PC-9 (cell line): ENCODE results near the gene ELP4. TPM values are rescaled to one million over a fixed set of nuclear protein-coding genes. Genes with fewer than 3 reads are reported as not detected.

Experiments
- BruUV-seq: library from RNA; stranded (reverse); fragments of 400-500 nt; replicated peaks from 2 replicates; lab custom pipeline; 2021; lab: Mats Ljungman, UMichigan
- CTCF ChIA-PET: fragments of 300-600 bp; sonication (Branson Sonifier 250); formaldehyde crosslinking; loops from one replicate; lab custom pipeline; 2022; ENCODE audit warnings: antibody characterized with exemption; lab: Charles Lee
- POLR2A ChIA-PET: fragments of 300-600 bp; sonication (Branson Sonifier 250); formaldehyde crosslinking; loops from one replicate; lab custom pipeline; 2022; ENCODE audit warnings: antibody characterized with exemption; ENCODE audit not compliant: unreplicated experiment; lab: Charles Lee
- DNase-seq, 2 experiments: peaks; one replicate each; pipeline versions ENCODE4 v3.0.0 to v3.0.0-alpha.2; 2015 to 2022; ENCODE audit warnings: mixed read lengths in 1 of 2
- H2AFZ ChIP-seq: fragments of 200-600 bp; sonication (generic); 2 replicates; pipeline ENCODE4 v1.8.1; 2017; ENCODE audit warnings: antibody characterized with exemption
- H3F3A ChIP-seq: fragments of 200-600 bp; sonication (generic); 2 replicates; pipeline ENCODE4 v1.8.1; 2017; ENCODE audit warnings: antibody characterized with exemption, mild to moderate bottlenecking, low read depth; ENCODE audit not compliant: insufficient read depth
- H3K27ac ChIP-seq: fragments of 200-600 bp; sonication (generic); 2 replicates; pipeline ENCODE4 v1.6.1; 2016; ENCODE audit warnings: mixed run types
- H3K27me3 ChIP-seq: fragments of 200-600 bp; sonication (generic); 2 replicates; pipeline ENCODE4 v1.6.1; 2016; ENCODE audit warnings: low read depth, mixed run types; ENCODE audit not compliant: insufficient read depth
- H3K36me3 ChIP-seq: fragments of 200-600 bp; sonication (generic); 2 replicates; pipeline ENCODE4 v1.6.1; 2016; ENCODE audit warnings: low read depth, mixed run types
- H3K4me1 ChIP-seq: fragments of 200-600 bp; sonication (generic); replicated peaks from 2 replicates; pipeline ENCODE4 v1.6.1; 2016; ENCODE audit warnings: mixed run types; ENCODE audit not compliant: insufficient read depth
- H3K4me2 ChIP-seq: fragments of 200-600 bp; sonication (generic); 2 replicates; pipeline ENCODE4 v1.6.1; 2017; ENCODE audit warnings: mixed run types
- H3K4me3 ChIP-seq: fragments of 200-600 bp; sonication (generic); 2 replicates; pipeline ENCODE4 v1.6.1; 2016; ENCODE audit warnings: mixed run types
- H3K79me2 ChIP-seq: fragments of 200-600 bp; sonication (generic); 2 replicates; pipeline ENCODE4 v1.6.1; 2017; ENCODE audit warnings: low read depth, mixed run types
- H3K9me2 ChIP-seq: fragments of 200-600 bp; sonication (generic); 2 replicates; pipeline ENCODE4 v1.8.1; 2017; ENCODE audit warnings: mild to moderate bottlenecking; ENCODE audit not compliant: insufficient read depth
- H3K9me3 ChIP-seq: fragments of 200-600 bp; sonication (generic); 2 replicates; pipeline ENCODE4 v1.8.1; 2016; ENCODE audit warnings: low read depth; ENCODE audit not compliant: insufficient read depth
- H4K20me1 ChIP-seq: fragments of 200-600 bp; sonication (generic); 2 replicates; pipeline ENCODE4 v1.8.1; 2017; ENCODE audit not compliant: insufficient read depth
- CTCF ChIP-seq: fragments of 200-600 bp; sonication (generic); conservative IDR thresholded peaks from 2 replicates; pipeline ENCODE4 v1.6.1; 2017; ENCODE audit warnings: mixed run types, antibody characterized with exemption, mild to moderate bottlenecking, moderate library complexity
- EZH2 ChIP-seq: fragments of 200-600 bp; sonication (generic); IDR thresholded peaks from 2 replicates; pipeline ENCODE4 v1.8.0; 2017; ENCODE audit warnings: antibody characterized with exemption, low read depth
- intact Hi-C: fragments of 100-400 bp; cut with micrococcal nuclease; formaldehyde crosslinking; loops from one replicate; pipeline ENCODE4 v1.10.0; 2022; ENCODE audit not compliant: unreplicated experiment
- total RNA-seq: library from RNA; stranded (reverse); gene quantifications from 2 replicates; pipeline ENCODE4 v1.2.3, GENCODE V29; 2021

Gene ELP4
- total RNA-seq, 1 experiment from 2014 or later: 20.5 TPM

- no peak overlapping the region for H2AFZ ChIP-seq
- no peaks in the 10 kb centered on the region for H3K27me3 ChIP-seq
- H3K36me3 ChIP-seq: no peaks in the 10 kb centered on the region
- BruUV-seq: no TSS peak
- POLR2A ChIA-PET: no interaction called here
- H4K20me1 ChIP-seq: no peaks in the 10 kb centered on the region
- H3K27ac ChIP-seq: no peak overlapping the region
- CTCF ChIA-PET: no interaction called here
- no peak overlapping the region for H3K4me3 ChIP-seq
- H3F3A ChIP-seq: no peaks in the 10 kb centered on the region; the same call in 1 of the 2 replicates
- H3K4me1 ChIP-seq: no peaks in the 10 kb centered on the region
- no peaks in the 10 kb centered on the region for H3K9me3 ChIP-seq
- no peaks in the 10 kb centered on the region for H3K9me2 ChIP-seq
- TF ChIP-seq CTCF: no peak
- TF ChIP-seq EZH2: no peak
- no peak overlapping the region for H3K4me2 ChIP-seq
- no peak for DNase-seq
- intact Hi-C loops: no loop called here
- no peaks in the 10 kb centered on the region for H3K79me2 ChIP-seq
Measured at GRCh38 chr11:31535479-31535878, 25.9 kb downstream of the ELP4 start.

- TF ChIP-seq CTCF (no peak), EZH2 (no peak)
- no peak overlapping the region for H3K27ac ChIP-seq
- H2AFZ ChIP-seq: no peak overlapping the region
- no peaks in the 10 kb centered on the region for H3K36me3 ChIP-seq
- no peaks in the 10 kb centered on the region for H3K27me3 ChIP-seq
- H3F3A ChIP-seq: no peaks in the 10 kb centered on the region
- no peaks in the 10 kb centered on the region for H3K9me2 ChIP-seq
- no peaks in the 10 kb centered on the region for H3K79me2 ChIP-seq
- no TSS peak for BruUV-seq
- POLR2A ChIA-PET: interaction anchor here (0.7 kb wide), 1 partner anchor 1127 kb away, joined by 4 read pairs; no protein-coding TSS in a partner anchor
- no peak overlapping the region for H3K4me3 ChIP-seq
- no peak overlapping the region for H3K4me2 ChIP-seq
- no peaks in the 10 kb centered on the region for H4K20me1 ChIP-seq
- CTCF ChIA-PET: interaction anchor here (0.5 kb wide), 1 partner anchor 1019 kb away, joined by 5 read pairs; no protein-coding TSS in a partner anchor
- intact Hi-C loops: no loop called here
- no peak for DNase-seq
- no peaks in the 10 kb centered on the region for H3K9me3 ChIP-seq
- H3K4me1 ChIP-seq: no peaks in the 10 kb centered on the region
Measured at GRCh38 chr11:31542862-31543261, 33.3 kb downstream of the ELP4 start.

GRCh38 chr11:31555938-31556337, 46.4 kb downstream of the ELP4 start:
- Histone ChIP-seq H3K4me1 (no peaks in the 10 kb centered on the region), H3K4me3 (no peak overlapping the region), H3F3A (no peaks in the 10 kb centered on the region), H3K27me3 (no peaks in the 10 kb centered on the region), H4K20me1 (no peaks in the 10 kb centered on the region), H3K36me3 (no peaks in the 10 kb centered on the region), H3K9me3 (no peaks in the 10 kb centered on the region), H2AFZ (no peak overlapping the region), H3K4me2 (no peak overlapping the region), H3K27ac (no peak overlapping the region), H3K79me2 (no peaks in the 10 kb centered on the region), H3K9me2 (no peaks in the 10 kb centered on the region)
- POLR2A ChIA-PET: no interaction called here
- CTCF ChIA-PET: no interaction called here
- TF ChIP-seq EZH2 (no peak), CTCF (no peak)
- DNase-seq: no peak
- no TSS peak for BruUV-seq
- intact Hi-C loops: no loop called here
